ENCODE results near the gene BPGM.

BPGM gene

GRCh38 chr7:134723892-134724291, 77.2 kb downstream of the BPGM start:
- DNase-seq, result no peak

- DNase-seq, result no peak
Observed at GRCh38 chr7:134724606-134725005, 78.0 kb downstream of the BPGM start.

- DNase-seq, result no peak
Observed at GRCh38 chr7:134726581-134726980, 79.9 kb downstream of the BPGM start.

- DNase-seq, result no peak
Observed at GRCh38 chr7:134727711-134728110, 81.1 kb downstream of the BPGM start.
